OCI-LY3 (cell line): ENCODE data around the gene MINDY4.

Experiments used
- H2AFZ ChIP-seq: fragments of 200-600, 300-600 bp; shearing (Covaris generic); 2 replicates; pipeline ENCODE4 v1.6.0; 2014; ENCODE audit warnings: antibody characterized with exemption, low read depth, low read length
- H3K27ac ChIP-seq: fragments of 200-600, 300-600 bp; sonication (generic); 2 replicates; pipeline ENCODE4 v1.5.1; 2014; ENCODE audit warnings: mild to moderate bottlenecking, low read length, moderate library complexity, mixed read lengths
- H3K27me3 ChIP-seq: fragments of 200-600, 300-600 bp; sonication (generic); 2 replicates; pipeline ENCODE4 v1.6.1; 2014; ENCODE audit warnings: low read depth, low read length, mixed read lengths
- H3K36me3 ChIP-seq: fragments of 200-600, 300-600 bp; sonication (generic); replicated peaks from 2 replicates; pipeline ENCODE3; 2014; ENCODE audit warnings: low read depth, low read length, mixed read lengths
- H3K4me1 ChIP-seq: fragments of 300-600, 200-600 bp; sonication (generic); 2 replicates; pipeline ENCODE4 v1.6.1; 2014; ENCODE audit warnings: low read length, mixed read lengths
- H3K4me2 ChIP-seq: fragments of 200-600, 300-600 bp; sonication (generic); 2 replicates; pipeline ENCODE4 v1.6.1; 2014; ENCODE audit warnings: low read length, mixed read lengths
- H3K4me3 ChIP-seq: fragments of 300-600, 200-600 bp; sonication (generic); 2 replicates; pipeline ENCODE4 v1.5.1; 2014; ENCODE audit warnings: antibody characterized with exemption, mild to moderate bottlenecking, low read length, moderate library complexity
- H3K79me2 ChIP-seq: fragments of 300-600, 200-600 bp; shearing (Covaris generic); 2 replicates; pipeline ENCODE4 v1.6.1; 2014; ENCODE audit warnings: mild to moderate bottlenecking, low read length, mixed read lengths
- H3K9ac ChIP-seq: fragments of 300-600, 200-600 bp; shearing (Covaris generic); 2 replicates; pipeline ENCODE4 v1.6.0; 2014; ENCODE audit warnings: mild to moderate bottlenecking, low read length, moderate library complexity
- H3K9me3 ChIP-seq: fragments of 200-600, 300-600 bp; shearing (Covaris generic); 2 replicates; pipeline ENCODE4 v1.6.1; 2014; ENCODE audit warnings: low read length, mixed read lengths; ENCODE audit not compliant: insufficient read depth
- H4K20me1 ChIP-seq: fragments of 200-600, 300-600 bp; sonication (generic); 2 replicates; pipeline ENCODE4 v1.6.1; 2016; ENCODE audit warnings: low read length, mixed read lengths; ENCODE audit not compliant: insufficient read depth
- CTCF ChIP-seq: fragments of 200-600, 300-600 bp; sonication (generic); IDR thresholded peaks from 2 replicates; pipeline ENCODE4 v1.5.1; 2014; ENCODE audit warnings: antibody characterized with exemption, low read length, low read depth
- EZH2phosphoT487 ChIP-seq: fragments of 200-600 bp; shearing (Covaris generic); IDR thresholded peaks from 2 replicates; pipeline ENCODE4 v1.6.1; 2018; ENCODE audit warnings: antibody characterized with exemption, mixed run types, low read depth

The MINDY4 gene

GRCh38 chr7:30771174-30771879 is at the start of gene MINDY4:
Gene MINDY4, plus strand, starts transcription at chr7:30771417. Its CDS starts 77 bp downstream, at chr7:30771494.
- Histone ChIP-seq H3K9ac (peak within 1 kb of the TSS; percentile 97), H3K9me3 (no peaks in the 10 kb centered on the region), H3K36me3 (no peaks in the 10 kb centered on the region), H2AFZ (peak within 1 kb of the TSS; percentile 81; the same call in 1 of the 2 replicates), H3K4me2 (peak within 1 kb of the TSS; percentile 96), H3K27me3 (no peaks in the 10 kb centered on the region), H3K27ac (peak within 1 kb of the TSS; percentile 74), H3K4me1 (peaks cover 15% of the 10 kb centered on the region), H3K79me2 (peaks cover 19% of the 10 kb centered on the region; the same call in 1 of the 2 replicates), H4K20me1 (no peaks in the 10 kb centered on the region), H3K4me3 (peak within 1 kb of the TSS; percentile 100)
- TF ChIP-seq EZH2phosphoT487 (no peak), CTCF (no peak)

GRCh38 chr7:30722187-30722586 is 49.0 kb upstream of the MINDY4 start:
- Histone ChIP-seq H3K4me1 (no peaks in the 10 kb centered on the region), H3K27me3 (no peaks in the 10 kb centered on the region), H3K9me3 (no peaks in the 10 kb centered on the region), H3K27ac (no peak overlapping the region), H3K79me2 (no peaks in the 10 kb centered on the region), H2AFZ (no peak overlapping the region), H3K36me3 (no peaks in the 10 kb centered on the region), H3K4me2 (no peak overlapping the region), H3K4me3 (no peak overlapping the region), H3K9ac (no peak overlapping the region), H4K20me1 (no peaks in the 10 kb centered on the region)
- TF ChIP-seq EZH2phosphoT487 (no peak), CTCF (no peak)

- H3K4me3 ChIP-seq = no peak overlapping the region
These were observed 48.5 kb upstream of the MINDY4 start for GRCh38 chr7:30722671-30723070.

GRCh38 chr7:30723776-30724175 is 47.4 kb upstream of the MINDY4 start:
- H2AFZ ChIP-seq = no peak overlapping the region
- TF ChIP-seq EZH2phosphoT487 (no peak), CTCF (no peak)
- H3K36me3 ChIP-seq = no peaks in the 10 kb centered on the region
- H3K4me2 ChIP-seq = no peak overlapping the region
- H3K27ac ChIP-seq = no peak overlapping the region
- H3K4me3 ChIP-seq = no peak overlapping the region
- no peaks in the 10 kb centered on the region for H3K4me1 ChIP-seq
- H3K9ac ChIP-seq = no peak overlapping the region
- no peaks in the 10 kb centered on the region for H4K20me1 ChIP-seq
- H3K27me3 ChIP-seq = peaks cover 2% of the 10 kb centered on the region; the same call in 1 of the 2 replicates
- H3K79me2 ChIP-seq = no peaks in the 10 kb centered on the region
- no peaks in the 10 kb centered on the region for H3K9me3 ChIP-seq

More at GRCh38 chr7:30722671-30723070, 48.5 kb upstream of the MINDY4 start:
- H3K9me3 ChIP-seq = no peaks in the 10 kb centered on the region
- no peak overlapping the region for H3K9ac ChIP-seq
- no peaks in the 10 kb centered on the region for H3K27me3 ChIP-seq
- no peaks in the 10 kb centered on the region for H3K4me1 ChIP-seq
- no peaks in the 10 kb centered on the region for H3K79me2 ChIP-seq
- no peaks in the 10 kb centered on the region for H3K36me3 ChIP-seq
- no peak overlapping the region for H3K4me2 ChIP-seq
- no peak overlapping the region for H2AFZ ChIP-seq
- H3K27ac ChIP-seq = no peak overlapping the region
- no peak for TF ChIP-seq CTCF
- no peak for TF ChIP-seq EZH2phosphoT487
- H4K20me1 ChIP-seq = no peaks in the 10 kb centered on the region
